Mucosa of descending colon (tissue), 3 donors: Measurements from ENCODE around the gene DEPDC7. TPM values are rescaled to one million over a fixed set of nuclear protein-coding genes. Genes with fewer than 3 reads are reported as not detected.
A peak's percentile ranks its signal among the peaks of the same experiment; 100 is the strongest.
"Not testable (repeated sequence)": the region's sequence is repeated elsewhere in the genome, so short reads cannot be mapped to it uniquely, and the experiment has no call there.

Experiments
- ATAC-seq: fragments of 200-7000 bp; cut with Tn5 transposase; one replicate; pipeline ENCODE4 v1.9.1; 2020; ENCODE audit warnings: mild to moderate bottlenecking, moderate library complexity
- DNase-seq, 3 donors: peaks; one replicate each; pipeline ENCODE4 v3.0.0-alpha.2; 2020
- H3K36me3 ChIP-seq: fragments of 200-600 bp; one replicate; pipeline ENCODE4 v1.8.0; 2021; ENCODE audit warnings: low read depth, mild to moderate bottlenecking
- H3K4me1 ChIP-seq: fragments of 200-600 bp; one replicate; pipeline ENCODE4 v1.8.0; 2021; ENCODE audit warnings: low read depth, mild to moderate bottlenecking
- H3K4me3 ChIP-seq: fragments of 200-600 bp; one replicate; pipeline ENCODE4 v1.8.0; 2021; ENCODE audit warnings: mild to moderate bottlenecking
- H3K9me3 ChIP-seq: fragments of 200-600 bp; one replicate; pipeline ENCODE4 v1.8.0; 2021; ENCODE audit warnings: mild to moderate bottlenecking
- CTCF ChIP-seq: fragments of 200-600 bp; IDR thresholded peaks from one replicate; pipeline ENCODE4 v1.8.0; 2022; ENCODE audit warnings: antibody characterized with exemption, mild to moderate bottlenecking
- intact Hi-C, 2 donors: fragments of 100-400 bp; cut with DNase I in 1 of 2; cut with micrococcal nuclease in 1 of 2; formaldehyde crosslinking; loops; one replicate each; pipeline versions ENCODE4 v1.11.0 to v1.11.1; 2022; cut with DNase I, micrococcal nuclease
- long read RNA-seq, 2 donors: library from polyadenylated mRNA; unstranded; transcript quantifications; one replicate each; pipeline ENCODE4 v2.0.0, GENCODE V29; 2019 to 2021
- total RNA-seq, 3 donors: library from RNA; stranded (reverse); fragmentation: NEBNext Ultra II Directional in 2 of 3; extraction: Animal tissue kit (Norgen Biotek cat#: 25700) in 2 of 3; gene quantifications; one replicate each; pipeline versions ENCODE4 v1.2.1 to v1.2.4, GENCODE V29; 2021 to 2023
- donor health status: DM: no; HTN: no; CAD: no; lungs with moderate emphysema.
- donor health status: DM: no; HTN: no; CAD: no.
- donor health status: DM: no; HTN: yes; CAD: no.

The DEPDC7 gene
- 10 to 100 TPM in 1 of 3 donors, 1 to 10 TPM in 2; 7.4 to 10.7 (median 7.6) TPM for total RNA-seq
- long read RNA-seq, donor 1, partial matches to known transcripts, result 0 of 4 reads
- long read RNA-seq, donor 1, other reads (novel, unspliced or antisense), result 1 of 4 reads
- long read RNA-seq, donor 2, transcript DEPDC7-201 (9 exons, 1,755 nt), result major isoform, 5 of 5 reads
- long read RNA-seq, donor 2, partial matches to known transcripts, result 0 of 5 reads
- long read RNA-seq, donor 2, other reads (novel, unspliced or antisense), result 0 of 5 reads

GRCh38 chr11:33015621-33016551 is at the start of gene DEPDC7:
Gene DEPDC7, plus strand, starts transcription at chr11:33015878. Its CDS starts 78 bp downstream, at chr11:33015956.
- H3K4me3 ChIP-seq, result peak within 1 kb of the TSS; percentile 33
- ATAC-seq, result peak; percentile 95
- H3K36me3 ChIP-seq, result no peaks in the 10 kb centered on the region
- H3K4me1 ChIP-seq, result peaks cover 20% of the 10 kb centered on the region
- intact Hi-C loops, result no loop called here
- H3K9me3 ChIP-seq, result no peaks in the 10 kb centered on the region
- peak; percentile 91 to 96 (median 92) for DNase-seq
- no peak for TF ChIP-seq CTCF

- no peak for TF ChIP-seq CTCF
- H3K9me3 ChIP-seq, result no peaks in the 10 kb centered on the region
- no peak for ATAC-seq
- no peaks in the 10 kb centered on the region for H3K36me3 ChIP-seq
- H3K4me1 ChIP-seq, result no peaks in the 10 kb centered on the region
- no peak for DNase-seq
- intact Hi-C loops, result no loop called here
- no peak overlapping the region for H3K4me3 ChIP-seq
Measured at GRCh38 chr11:32968541-32968940, 47.1 kb upstream of the DEPDC7 start.

- DNase-seq, H3K9me3 ChIP-seq, H3K36me3 ChIP-seq, H3K4me1 ChIP-seq, ATAC-seq, H3K4me3 ChIP-seq, intact Hi-C loops: not testable (repeated sequence)
Measured at GRCh38 chr11:32972233-32972632, 43.4 kb upstream of the DEPDC7 start.

GRCh38 chr11:32972781-32973180 is 42.9 kb upstream of the DEPDC7 start:
- H3K9me3 ChIP-seq, result no peaks in the 10 kb centered on the region
- no peak for TF ChIP-seq CTCF
- DNase-seq (no peak), ATAC-seq (no peak)
- H3K4me1 ChIP-seq, result no peaks in the 10 kb centered on the region
- no peaks in the 10 kb centered on the region for H3K36me3 ChIP-seq
- intact Hi-C loops, result no loop called here
- H3K4me3 ChIP-seq, result no peak overlapping the region

GRCh38 chr11:32982626-32983025 is 33.1 kb upstream of the DEPDC7 start:
- Histone ChIP-seq H3K4me1 (no peaks in the 10 kb centered on the region), H3K9me3 (no peaks in the 10 kb centered on the region), H3K36me3 (no peaks in the 10 kb centered on the region), H3K4me3 (no peak overlapping the region)
- intact Hi-C loops, result no loop called here
- ATAC-seq (no peak), DNase-seq (no peak)
- TF ChIP-seq CTCF, result no peak

- intact Hi-C loops, result no loop called here
- ATAC-seq, result no peak
- TF ChIP-seq CTCF, result no peak
Measured at GRCh38 chr11:32983506-32983905, 32.2 kb upstream of the DEPDC7 start.

More at GRCh38 chr11:32983506-32983905, 32.2 kb upstream of the DEPDC7 start:
- Histone ChIP-seq H3K36me3 (no peaks in the 10 kb centered on the region), H3K9me3 (no peaks in the 10 kb centered on the region), H3K4me3 (no peak overlapping the region), H3K4me1 (peaks cover 4% of the 10 kb centered on the region)
- DNase-seq, result no peak
